Measurements from ENCODE around the gene LRCH3.

LRCH3 gene

GRCh38 chr3:197854596-197855343, 63.7 kb downstream of the LRCH3 start:
- H3K4me1 ChIP-seq (ENCODE audit: low read length), result no peaks in the 10 kb centered on the region
- H2AFZ ChIP-seq (ENCODE audit: low read length), result no peak overlapping the region
- no peaks in the 10 kb centered on the region for H3K27me3 ChIP-seq (replicated peaks; ENCODE audit: insufficient read depth, low read length)
- H3K4me2 ChIP-seq (ENCODE audit: low read depth, low read length), result no peak overlapping the region
- no peaks in the 10 kb centered on the region for H3K36me3 ChIP-seq (replicated peaks; ENCODE audit: insufficient read depth, low read length)
- no peaks in the 10 kb centered on the region for H4K20me1 ChIP-seq (ENCODE audit: insufficient read depth, low read length)
- no peaks in the 10 kb centered on the region for H3K9me2 ChIP-seq (replicated peaks; ENCODE audit: insufficient read depth, low read length)
- TF ChIP-seq EZH2 (optimal IDR thresholded peaks at IDR 0.05; ENCODE audit: low read depth, low read length) (no peak), EZH2phosphoT487 (IDR thresholded peaks at IDR 0.05; ENCODE audit: low read length) (no peak)
- H3K9ac ChIP-seq (ENCODE audit: low read length), result no peak overlapping the region
- no peaks in the 10 kb centered on the region for H3K79me2 ChIP-seq (ENCODE audit: low read length)
- H3F3A ChIP-seq (ENCODE audit: insufficient read depth, low read length), result no peaks in the 10 kb centered on the region
- no peak overlapping the region for H3K4me3 ChIP-seq (ENCODE audit: low read length)
- no peaks in the 10 kb centered on the region for H3K9me3 ChIP-seq (replicated peaks; ENCODE audit: insufficient read depth, low read length)
- DNase-seq, result no peak
- no peak overlapping the region for H3K27ac ChIP-seq (ENCODE audit: low read length)

GRCh38 chr3:197855571-197855970, 64.5 kb downstream of the LRCH3 start:
- H3K9ac ChIP-seq (ENCODE audit: low read length), result no peak overlapping the region
- H3K4me2 ChIP-seq (ENCODE audit: low read depth, low read length), result no peak overlapping the region
- H3F3A ChIP-seq (ENCODE audit: insufficient read depth, low read length), result no peaks in the 10 kb centered on the region
- no peaks in the 10 kb centered on the region for H4K20me1 ChIP-seq (ENCODE audit: insufficient read depth, low read length)
- DNase-seq, result no peak
- no peaks in the 10 kb centered on the region for H3K36me3 ChIP-seq (replicated peaks; ENCODE audit: insufficient read depth, low read length)
- H3K27me3 ChIP-seq (replicated peaks; ENCODE audit: insufficient read depth, low read length), result no peaks in the 10 kb centered on the region
- no peak overlapping the region for H3K4me3 ChIP-seq (ENCODE audit: low read length)
- no peak overlapping the region for H3K27ac ChIP-seq (ENCODE audit: low read length)
- H3K4me1 ChIP-seq (ENCODE audit: low read length), result no peaks in the 10 kb centered on the region
- no peaks in the 10 kb centered on the region for H3K79me2 ChIP-seq (ENCODE audit: low read length)
- H3K9me3 ChIP-seq (replicated peaks; ENCODE audit: insufficient read depth, low read length), result no peaks in the 10 kb centered on the region
- no peaks in the 10 kb centered on the region for H3K9me2 ChIP-seq (replicated peaks; ENCODE audit: insufficient read depth, low read length)
- no peak overlapping the region for H2AFZ ChIP-seq (ENCODE audit: low read length)
- TF ChIP-seq CTCF (IDR thresholded peaks at IDR 0.05; ENCODE audit: low read length), result no peak
- no peak for TF ChIP-seq EZH2 (optimal IDR thresholded peaks at IDR 0.05; ENCODE audit: low read depth, low read length)
- TF ChIP-seq EZH2phosphoT487 (IDR thresholded peaks at IDR 0.05; ENCODE audit: low read length), result no peak

- no peaks in the 10 kb centered on the region for H3K4me1 ChIP-seq (ENCODE audit: low read length)
- no peak overlapping the region for H3K4me2 ChIP-seq (ENCODE audit: low read depth, low read length)
- no peaks in the 10 kb centered on the region for H3K79me2 ChIP-seq (ENCODE audit: low read length)
- H4K20me1 ChIP-seq (ENCODE audit: insufficient read depth, low read length), result no peaks in the 10 kb centered on the region
- H3F3A ChIP-seq (ENCODE audit: insufficient read depth, low read length), result no peaks in the 10 kb centered on the region
- no peak for DNase-seq
- H3K9me2 ChIP-seq (replicated peaks; ENCODE audit: insufficient read depth, low read length), result no peaks in the 10 kb centered on the region
- H3K9me3 ChIP-seq (replicated peaks; ENCODE audit: insufficient read depth, low read length), result no peaks in the 10 kb centered on the region
- no peak for TF ChIP-seq CTCF (IDR thresholded peaks at IDR 0.05; ENCODE audit: low read length)
- no peak for TF ChIP-seq EZH2phosphoT487 (IDR thresholded peaks at IDR 0.05; ENCODE audit: low read length)
- no peak for TF ChIP-seq EZH2 (optimal IDR thresholded peaks at IDR 0.05; ENCODE audit: low read depth, low read length)
- no peaks in the 10 kb centered on the region for H3K36me3 ChIP-seq (replicated peaks; ENCODE audit: insufficient read depth, low read length)
- H2AFZ ChIP-seq (ENCODE audit: low read length), result no peak overlapping the region
- H3K4me3 ChIP-seq (ENCODE audit: low read length), result no peak overlapping the region
- no peak overlapping the region for H3K9ac ChIP-seq (ENCODE audit: low read length)
- H3K27me3 ChIP-seq (replicated peaks; ENCODE audit: insufficient read depth, low read length), result no peaks in the 10 kb centered on the region
- H3K27ac ChIP-seq (ENCODE audit: low read length), result no peak overlapping the region
Observed at GRCh38 chr3:197856199-197856816, 65.3 kb downstream of the LRCH3 start.

- no peaks in the 10 kb centered on the region for H3F3A ChIP-seq (ENCODE audit: insufficient read depth, low read length)
- no peaks in the 10 kb centered on the region for H4K20me1 ChIP-seq (ENCODE audit: insufficient read depth, low read length)
- H3K4me1 ChIP-seq (ENCODE audit: low read length), result no peaks in the 10 kb centered on the region
- H3K27me3 ChIP-seq (replicated peaks; ENCODE audit: insufficient read depth, low read length), result no peaks in the 10 kb centered on the region
- no peak for TF ChIP-seq CTCF (IDR thresholded peaks at IDR 0.05; ENCODE audit: low read length)
- TF ChIP-seq EZH2 (optimal IDR thresholded peaks at IDR 0.05; ENCODE audit: low read depth, low read length), result no peak
- TF ChIP-seq EZH2phosphoT487 (IDR thresholded peaks at IDR 0.05; ENCODE audit: low read length), result no peak
- H3K9me3 ChIP-seq (replicated peaks; ENCODE audit: insufficient read depth, low read length), result no peaks in the 10 kb centered on the region
- H3K9ac ChIP-seq (ENCODE audit: low read length), result no peak overlapping the region
- H3K79me2 ChIP-seq (ENCODE audit: low read length), result no peaks in the 10 kb centered on the region
- no peak overlapping the region for H3K4me3 ChIP-seq (ENCODE audit: low read length)
- H2AFZ ChIP-seq (ENCODE audit: low read length), result no peak overlapping the region
- no peak for DNase-seq
- H3K4me2 ChIP-seq (ENCODE audit: low read depth, low read length), result no peak overlapping the region
- H3K9me2 ChIP-seq (replicated peaks; ENCODE audit: insufficient read depth, low read length), result no peaks in the 10 kb centered on the region
- no peak overlapping the region for H3K27ac ChIP-seq (ENCODE audit: low read length)
- no peaks in the 10 kb centered on the region for H3K36me3 ChIP-seq (replicated peaks; ENCODE audit: insufficient read depth, low read length)
Observed at GRCh38 chr3:197858133-197858532, 67.1 kb downstream of the LRCH3 start.
